Activated CD4-positive, CD25-positive, alpha-beta regulatory T cell treated with anti-CD3 and anti-CD28 coated beads, Interleukin-2, amount 50 U/mL, for 72 hours (primary cell): ENCODE data around the gene PANX2.

Source experiments
- DNase-seq: peaks from one replicate; pipeline ENCODE4 v3.0.0; 2021

Gene PANX2

DNA sequence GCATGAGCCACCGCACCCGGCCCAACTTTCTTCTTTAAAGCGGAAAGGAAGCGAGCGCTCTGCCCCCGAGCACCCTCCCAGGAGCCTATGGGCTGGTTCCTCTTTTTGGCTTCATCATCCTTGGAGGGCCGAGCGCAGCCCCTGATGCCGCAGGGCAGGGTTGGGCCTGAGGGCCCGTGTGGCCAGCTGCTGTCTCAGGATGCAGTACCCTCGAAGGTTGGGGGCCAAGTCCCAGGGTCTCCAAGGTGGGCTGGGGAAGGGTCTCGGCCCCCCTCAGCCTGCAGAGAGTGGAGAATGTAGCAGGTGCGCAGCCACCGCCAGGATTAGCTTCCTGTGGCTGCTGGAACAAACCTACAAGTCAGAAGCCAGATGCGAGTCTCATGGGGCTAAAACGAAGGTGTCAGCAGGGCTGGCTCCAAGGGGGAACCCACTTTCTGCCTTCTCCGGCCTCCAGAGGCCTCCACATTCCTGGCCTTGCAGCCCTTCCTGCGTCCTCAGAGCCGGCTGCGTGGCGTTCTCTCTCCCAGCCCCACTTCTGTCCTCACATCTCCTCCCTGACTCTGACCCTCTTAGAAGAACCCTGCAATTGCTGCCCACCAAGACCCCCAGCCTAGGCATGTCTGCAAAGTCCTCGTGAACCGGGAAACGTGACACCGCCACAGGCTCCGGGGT, 2.9 kb downstream of the PANX2 start:
- DNase-seq = no peak

DNA sequence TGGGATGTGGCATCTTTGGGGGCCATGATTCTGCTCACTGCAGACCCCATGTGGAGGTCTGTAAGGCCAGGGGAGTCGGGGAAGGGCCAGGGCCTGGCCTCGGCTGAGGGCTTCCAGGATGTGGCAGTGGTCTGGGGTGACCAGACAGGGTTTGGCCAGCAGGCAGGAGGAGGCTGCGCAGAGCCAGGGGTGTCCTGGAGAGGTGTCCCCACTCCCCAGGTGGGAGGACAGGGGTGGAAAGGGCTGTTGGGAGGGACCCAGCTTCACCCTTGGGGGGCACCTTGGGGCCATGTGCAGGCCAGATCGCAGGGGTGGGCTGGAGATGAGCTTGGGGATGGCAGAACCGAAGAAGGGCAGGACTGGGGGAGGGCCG, 3.4 kb downstream of the PANX2 start:
- no peak for DNase-seq

DNA sequence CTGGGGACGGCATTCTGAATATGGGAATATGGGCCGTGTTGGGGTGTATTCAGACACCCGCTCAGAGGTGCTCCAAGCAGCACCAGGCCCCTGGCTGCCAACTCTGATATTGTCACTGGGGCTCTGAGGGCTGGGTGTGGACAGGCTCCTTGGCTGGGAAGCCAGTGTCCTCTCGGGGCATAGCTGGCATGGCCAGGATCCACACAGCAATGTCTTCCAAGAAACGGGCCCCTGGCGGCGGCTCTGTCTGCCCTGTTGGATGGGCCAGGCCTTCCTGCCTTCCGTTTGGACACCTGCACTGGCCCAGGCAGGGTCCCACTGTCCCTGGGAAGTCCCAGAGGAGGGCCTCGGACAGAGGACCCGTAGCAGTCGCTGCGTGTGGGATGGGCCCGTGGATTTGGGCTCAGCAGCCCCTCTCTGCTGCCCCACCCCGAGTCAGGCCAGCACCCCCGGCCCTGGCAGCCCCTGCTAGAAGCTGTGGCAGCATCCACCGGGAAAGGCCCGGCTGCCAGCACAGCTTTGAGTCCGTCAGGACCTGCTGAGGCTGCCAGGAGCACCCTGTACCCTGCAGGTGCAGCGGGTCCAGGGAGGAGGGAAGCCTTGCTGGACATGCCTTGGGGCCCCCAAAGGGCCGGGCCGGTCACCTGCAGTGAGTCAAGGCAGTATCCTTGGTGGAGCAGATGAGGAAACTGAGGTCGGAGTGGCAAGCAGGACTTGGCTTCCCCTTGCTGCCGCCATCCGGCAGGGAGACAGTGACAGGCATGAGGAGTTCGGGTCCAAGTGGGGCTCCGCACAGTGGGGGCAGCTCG, 4.1 kb downstream of the PANX2 start:
- no peak for DNase-seq

DNA sequence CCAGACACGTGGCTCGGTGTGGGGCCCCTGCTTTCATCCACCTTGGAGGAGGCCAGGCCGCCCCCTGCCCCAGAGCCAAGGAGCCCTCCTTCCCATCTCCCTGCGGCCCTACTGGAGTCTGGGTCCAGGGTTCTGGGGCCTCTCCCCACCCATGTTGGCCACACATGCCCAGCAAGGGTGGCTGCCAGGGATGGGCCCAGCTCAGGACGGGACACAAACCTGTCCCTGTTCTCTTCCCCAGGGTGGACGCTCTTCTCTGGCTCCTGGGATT, 4.6 kb downstream of the PANX2 start:
- no peak for DNase-seq

DNA sequence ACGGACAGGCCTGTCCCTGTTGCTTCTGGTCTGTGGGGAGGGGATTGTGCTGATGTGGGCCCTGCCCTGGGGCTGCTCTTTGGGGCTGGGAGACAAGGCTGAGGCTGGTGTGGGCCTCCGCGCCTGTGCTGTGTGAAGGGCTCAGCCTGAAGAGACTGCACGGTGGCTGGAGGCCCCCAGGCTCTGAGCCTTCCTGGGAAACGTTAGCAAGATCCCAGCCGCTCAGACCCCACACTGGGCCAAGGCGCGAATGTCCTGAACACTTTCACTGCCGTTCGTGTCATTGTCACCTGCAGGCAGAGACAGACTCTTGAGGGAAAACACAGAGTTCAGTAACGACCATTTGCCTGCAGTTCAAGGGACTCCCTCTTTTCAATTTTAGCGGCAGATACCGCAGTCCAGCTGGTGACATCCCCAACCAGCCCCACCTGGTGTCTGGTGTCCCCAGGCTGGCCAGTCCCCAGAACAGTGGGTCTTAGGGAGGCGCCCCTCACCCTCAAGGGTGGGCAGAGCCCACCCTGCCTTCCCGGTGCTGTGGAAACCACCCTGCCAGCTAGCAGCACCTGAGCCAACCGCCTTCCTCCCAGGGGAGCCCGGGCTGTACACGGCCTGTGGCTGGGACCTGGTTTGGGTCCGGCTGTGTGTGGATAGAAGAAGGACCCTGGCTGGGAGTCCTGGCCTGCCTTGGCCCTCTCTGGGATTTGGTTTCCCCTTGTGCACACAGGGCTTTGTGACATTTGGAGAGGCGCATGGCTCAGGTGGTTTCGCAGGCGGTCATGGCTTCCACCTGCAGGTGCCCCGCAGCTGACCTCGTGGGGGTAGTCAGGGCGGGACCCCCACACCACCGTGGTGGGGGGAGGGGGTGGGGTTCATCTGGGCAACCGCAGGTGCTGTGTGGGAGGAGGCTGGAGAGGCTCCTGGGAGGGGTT, 5.7 kb downstream of the PANX2 start:
- DNase-seq = no peak

DNA sequence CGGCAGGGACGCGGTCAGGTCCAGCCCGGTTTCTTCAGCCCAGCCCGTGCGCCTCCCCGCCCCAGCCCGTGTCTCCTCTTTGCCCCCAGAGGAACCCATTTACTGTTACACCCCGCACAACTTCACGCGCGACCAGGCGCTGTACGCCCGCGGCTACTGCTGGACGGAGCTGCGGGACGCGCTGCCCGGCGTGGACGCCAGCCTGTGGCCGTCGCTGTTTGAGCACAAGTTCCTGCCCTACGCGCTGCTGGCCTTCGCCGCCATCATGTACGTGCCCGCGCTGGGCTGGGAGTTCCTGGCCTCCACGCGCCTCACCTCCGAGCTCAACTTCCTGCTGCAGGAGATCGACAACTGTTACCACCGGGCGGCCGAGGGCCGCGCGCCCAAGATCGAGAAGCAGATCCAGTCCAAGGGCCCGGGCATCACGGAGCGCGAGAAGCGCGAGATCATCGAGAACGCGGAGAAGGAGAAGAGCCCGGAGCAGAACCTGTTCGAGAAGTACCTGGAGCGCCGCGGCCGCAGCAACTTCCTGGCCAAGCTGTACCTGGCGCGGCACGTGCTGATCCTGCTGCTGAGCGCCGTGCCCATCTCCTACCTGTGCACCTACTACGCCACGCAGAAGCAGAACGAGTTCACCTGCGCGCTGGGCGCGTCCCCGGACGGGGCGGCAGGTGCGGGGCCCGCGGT, 6.5 kb downstream of the PANX2 start:
- no peak for DNase-seq

DNA sequence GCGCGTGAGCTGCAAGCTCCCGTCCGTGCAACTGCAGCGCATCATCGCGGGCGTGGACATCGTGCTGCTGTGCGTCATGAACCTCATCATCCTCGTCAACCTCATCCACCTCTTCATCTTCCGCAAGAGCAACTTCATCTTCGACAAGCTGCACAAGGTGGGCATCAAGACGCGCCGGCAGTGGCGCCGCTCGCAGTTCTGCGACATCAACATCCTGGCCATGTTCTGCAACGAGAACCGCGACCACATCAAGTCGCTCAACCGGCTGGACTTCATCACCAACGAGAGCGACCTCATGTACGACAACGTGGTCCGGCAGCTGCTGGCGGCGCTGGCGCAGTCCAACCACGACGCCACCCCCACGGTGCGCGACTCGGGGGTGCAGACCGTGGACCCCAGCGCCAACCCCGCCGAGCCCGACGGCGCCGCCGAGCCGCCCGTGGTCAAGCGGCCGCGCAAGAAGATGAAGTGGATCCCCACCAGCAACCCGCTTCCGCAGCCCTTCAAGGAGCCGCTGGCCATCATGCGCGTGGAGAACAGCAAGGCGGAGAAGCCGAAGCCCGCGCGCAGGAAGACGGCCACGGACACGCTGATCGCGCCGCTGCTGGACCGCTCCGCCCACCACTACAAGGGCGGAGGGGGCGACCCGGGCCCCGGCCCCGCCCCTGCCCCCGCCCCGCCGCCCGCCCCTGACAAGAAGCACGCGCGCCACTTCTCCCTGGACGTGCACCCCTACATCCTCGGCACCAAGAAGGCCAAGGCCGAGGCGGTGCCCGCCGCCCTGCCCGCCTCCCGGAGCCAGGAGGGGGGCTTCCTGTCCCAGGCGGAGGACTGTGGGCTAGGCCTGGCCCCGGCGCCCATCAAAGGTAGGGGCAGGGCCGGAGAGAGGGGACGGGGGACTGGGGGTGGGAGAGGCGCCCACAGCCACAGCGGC, 7.3 kb downstream of the PANX2 start:
- no peak for DNase-seq

DNA sequence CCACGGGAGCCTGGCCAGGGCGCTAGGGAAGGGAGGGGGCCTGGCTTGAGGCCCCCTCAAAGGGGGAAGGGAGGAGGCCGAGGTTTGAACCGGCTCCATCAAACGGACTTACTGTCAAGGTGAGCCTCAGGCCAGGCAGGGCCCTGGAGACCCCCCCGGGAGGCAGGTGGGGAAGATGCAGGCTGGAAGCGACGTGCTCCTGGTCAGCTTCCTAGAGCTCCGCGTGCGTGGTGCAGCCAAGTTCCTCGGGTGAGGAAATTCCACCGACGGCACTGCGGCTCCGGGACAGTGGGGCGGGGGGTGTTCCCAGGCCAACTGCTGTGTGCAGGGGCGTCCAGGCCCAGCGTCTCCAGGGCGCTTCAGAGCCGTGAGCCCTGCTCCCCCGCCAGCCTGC, 7.9 kb downstream of the PANX2 start:
- no peak for DNase-seq

DNA sequence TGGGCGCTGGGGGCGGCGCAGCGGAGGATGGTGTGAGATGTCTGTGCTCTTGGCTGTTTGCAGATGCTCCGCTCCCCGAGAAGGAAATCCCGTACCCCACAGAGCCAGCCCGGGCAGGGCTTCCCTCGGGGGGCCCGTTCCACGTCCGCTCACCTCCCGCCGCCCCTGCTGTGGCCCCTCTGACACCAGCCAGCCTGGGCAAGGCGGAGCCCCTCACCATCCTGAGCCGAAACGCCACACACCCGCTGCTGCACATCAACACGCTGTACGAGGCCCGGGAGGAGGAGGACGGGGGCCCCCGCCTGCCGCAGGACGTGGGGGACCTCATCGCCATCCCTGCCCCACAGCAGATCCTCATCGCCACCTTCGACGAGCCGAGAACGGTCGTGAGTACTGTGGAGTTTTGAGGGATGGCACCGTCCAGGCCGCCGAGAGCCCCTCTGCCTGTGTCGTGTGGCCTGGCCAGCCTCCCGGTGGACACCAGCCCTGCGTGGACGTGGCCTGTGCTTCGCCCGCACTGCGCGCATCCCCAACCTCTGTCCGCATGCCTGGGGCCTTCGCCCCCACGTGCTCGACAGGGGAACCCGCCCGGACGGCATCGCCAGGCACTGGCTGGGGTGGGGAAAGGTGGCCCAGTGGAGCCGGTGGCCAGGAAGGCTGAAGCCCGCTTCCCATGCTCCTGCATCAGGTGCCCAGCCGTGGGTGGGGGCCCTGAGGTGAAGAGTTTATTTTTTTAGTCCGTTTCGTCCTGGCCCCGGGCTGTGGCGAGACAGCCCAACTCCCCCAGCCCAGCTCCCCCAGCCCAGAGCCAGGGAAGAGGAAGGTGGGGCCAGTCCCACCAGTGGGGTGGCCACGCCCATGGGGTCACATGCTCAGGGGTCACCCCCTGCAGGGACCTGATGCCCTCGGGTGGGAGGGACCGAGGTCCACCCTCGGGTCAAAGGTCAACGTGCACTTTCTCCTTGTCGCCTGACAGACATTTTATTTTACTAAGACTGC, 8.6 kb downstream of the PANX2 start:
- no peak for DNase-seq

DNA sequence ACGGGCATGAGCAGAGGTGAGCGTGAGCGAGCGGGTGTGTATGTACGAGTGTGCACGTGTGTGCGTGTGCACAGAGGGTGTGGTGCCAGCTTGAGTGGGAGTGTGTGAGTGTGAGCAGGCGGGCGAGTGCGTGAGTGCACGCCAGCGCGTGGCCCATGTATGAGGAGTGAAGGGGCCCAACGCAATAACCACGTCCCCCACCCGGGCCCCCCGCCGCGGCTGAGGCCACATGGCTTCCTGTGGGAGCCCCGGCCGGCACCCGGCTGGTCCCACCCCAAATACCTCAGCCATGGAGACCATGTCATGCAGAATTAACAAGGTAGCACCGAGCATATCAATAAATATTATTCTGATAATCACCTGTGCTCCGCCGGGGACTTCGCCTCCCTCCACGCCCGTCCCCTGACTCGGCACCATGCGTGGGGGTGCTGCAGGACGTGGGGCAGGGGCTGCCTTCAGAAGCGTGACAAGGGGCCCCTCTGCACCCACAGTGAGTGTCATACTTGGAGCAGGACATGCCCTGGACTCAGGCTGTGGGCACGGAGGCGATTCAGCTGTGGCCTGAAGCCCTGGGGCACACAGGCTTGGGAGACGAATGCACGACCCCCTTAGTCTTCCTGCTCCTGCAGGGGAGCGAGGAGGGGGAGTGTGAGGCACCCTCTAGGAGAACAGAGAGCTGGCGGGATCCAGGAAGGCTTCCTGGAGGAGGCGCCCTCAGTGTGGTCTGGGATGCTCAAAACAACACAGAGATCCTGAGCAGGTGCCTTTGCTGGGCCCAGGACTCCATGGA, 9.6 kb downstream of the PANX2 start:
- DNase-seq = no peak

DNA sequence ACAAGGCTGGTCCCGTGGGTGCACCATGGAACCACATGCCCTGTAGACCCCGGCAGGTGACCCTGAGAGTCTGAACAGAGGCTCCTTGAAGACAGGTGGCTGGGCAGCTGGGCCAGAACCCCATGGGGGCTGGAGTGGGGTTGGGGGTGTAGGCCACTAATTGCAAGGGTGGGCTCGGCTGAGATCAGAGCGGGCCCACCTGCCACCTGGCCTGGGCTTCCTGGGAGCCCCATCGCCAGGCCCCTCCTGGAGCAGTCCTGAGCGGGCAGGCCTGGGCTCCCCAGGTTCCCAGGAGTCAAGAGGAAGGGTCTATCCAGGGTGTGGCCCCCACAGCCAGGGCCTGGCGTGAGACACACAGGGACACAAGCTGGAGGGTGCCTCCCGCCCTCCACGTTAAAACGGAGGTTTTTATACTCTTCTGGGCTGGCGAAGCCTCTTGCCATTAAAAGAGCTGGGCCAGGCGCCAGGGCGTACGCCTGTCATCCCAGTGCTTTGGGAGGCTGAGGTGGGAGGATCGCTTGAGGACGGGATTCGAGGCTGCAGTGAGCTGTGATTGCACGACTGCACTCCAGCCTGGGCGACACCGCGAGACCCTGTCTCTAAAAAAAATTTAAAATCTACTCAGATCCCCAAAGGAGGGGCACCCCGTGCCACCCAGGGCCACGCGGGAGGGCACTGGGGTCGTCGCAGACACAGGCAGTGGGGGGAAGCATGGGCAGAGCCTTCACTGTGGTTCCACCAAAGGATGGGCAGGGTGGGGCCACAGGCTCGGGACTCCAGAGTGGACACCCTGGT, 10.4 kb downstream of the PANX2 start:
- no peak for DNase-seq

DNA sequence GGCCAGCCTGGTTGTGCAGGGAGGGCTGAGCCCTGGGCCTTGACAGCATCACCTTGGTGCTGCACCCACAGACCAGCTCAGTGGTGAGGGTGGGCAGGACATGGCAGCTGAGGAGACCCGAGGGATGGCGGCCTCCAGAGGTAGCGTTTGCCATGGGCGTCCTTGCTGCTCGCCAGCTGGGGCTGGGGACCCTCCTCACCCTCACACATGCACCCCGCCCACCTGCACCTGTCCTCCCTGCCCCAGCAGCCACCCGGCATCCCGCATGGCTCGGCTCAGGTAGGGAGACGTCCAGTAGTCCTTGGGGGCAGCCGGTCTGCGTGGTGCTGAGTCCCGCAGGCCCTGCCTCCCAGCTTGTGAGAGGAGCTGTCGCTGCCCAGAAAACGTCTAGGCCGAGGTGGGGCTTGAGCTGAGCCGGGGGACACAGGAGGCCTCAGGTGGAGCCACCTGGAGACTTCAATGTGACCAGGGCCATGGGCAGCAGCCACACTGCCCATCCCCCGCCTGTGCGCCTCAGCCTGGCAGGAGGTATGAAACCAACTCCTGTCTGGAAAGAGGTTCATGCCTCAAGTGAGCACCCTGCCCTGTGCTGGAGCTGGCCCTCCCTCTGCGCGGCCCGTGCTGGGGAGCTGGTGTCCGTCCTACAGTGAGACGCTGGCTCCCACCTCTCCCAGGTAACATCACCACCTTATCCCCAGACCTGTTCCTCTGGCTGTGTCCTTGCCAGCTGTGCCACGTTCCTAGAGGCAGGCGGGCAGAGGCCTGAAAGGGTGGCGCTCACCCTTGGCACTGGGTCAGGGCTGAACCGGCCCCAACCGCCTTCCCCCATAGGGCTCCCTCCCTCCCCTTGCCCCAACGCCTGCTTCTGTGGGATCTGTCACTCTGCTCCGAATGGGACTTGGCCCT, 11.9 kb downstream of the PANX2 start:
- DNase-seq = no peak

DNA sequence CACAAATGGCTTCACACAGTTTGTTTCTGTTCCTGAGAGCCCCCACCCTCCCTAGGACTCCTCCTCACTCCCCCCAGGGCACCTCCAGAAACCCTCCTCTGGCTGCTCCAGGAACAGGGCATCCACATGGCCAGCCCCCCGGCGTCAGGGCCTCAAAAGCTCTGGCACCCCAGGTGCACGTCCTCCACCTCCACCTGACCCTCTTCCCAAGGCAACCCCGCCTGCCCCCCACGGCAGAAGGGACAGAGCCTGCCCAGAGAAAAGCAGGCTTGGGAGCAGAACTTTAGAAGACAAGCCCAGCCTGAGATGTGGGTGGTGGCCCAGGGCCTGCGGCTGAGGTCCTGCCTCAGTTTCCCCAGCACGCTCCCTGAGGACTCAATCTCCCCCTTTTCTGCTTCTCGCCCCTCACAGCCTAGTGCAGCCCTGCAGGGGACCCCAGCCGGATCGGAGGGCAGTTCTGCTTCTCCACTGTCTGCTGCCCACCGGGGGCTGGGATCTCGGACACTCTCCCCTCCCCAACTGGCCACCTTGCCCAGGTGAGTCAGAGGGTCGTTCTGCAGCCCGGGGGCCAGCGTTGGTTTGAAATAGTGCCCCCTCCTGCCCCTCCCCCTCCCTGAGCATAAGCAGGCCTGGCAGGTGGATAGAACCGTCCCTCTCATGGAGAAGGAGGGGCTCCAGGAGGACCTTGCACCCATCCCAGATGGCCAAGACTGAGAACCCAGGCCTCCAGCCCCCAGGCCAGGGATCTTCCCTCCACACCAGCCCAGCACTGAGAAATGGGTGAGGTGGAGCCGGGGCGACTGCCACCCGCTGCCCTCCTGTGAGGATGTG, 12.8 kb downstream of the PANX2 start:
- DNase-seq = no peak

DNA sequence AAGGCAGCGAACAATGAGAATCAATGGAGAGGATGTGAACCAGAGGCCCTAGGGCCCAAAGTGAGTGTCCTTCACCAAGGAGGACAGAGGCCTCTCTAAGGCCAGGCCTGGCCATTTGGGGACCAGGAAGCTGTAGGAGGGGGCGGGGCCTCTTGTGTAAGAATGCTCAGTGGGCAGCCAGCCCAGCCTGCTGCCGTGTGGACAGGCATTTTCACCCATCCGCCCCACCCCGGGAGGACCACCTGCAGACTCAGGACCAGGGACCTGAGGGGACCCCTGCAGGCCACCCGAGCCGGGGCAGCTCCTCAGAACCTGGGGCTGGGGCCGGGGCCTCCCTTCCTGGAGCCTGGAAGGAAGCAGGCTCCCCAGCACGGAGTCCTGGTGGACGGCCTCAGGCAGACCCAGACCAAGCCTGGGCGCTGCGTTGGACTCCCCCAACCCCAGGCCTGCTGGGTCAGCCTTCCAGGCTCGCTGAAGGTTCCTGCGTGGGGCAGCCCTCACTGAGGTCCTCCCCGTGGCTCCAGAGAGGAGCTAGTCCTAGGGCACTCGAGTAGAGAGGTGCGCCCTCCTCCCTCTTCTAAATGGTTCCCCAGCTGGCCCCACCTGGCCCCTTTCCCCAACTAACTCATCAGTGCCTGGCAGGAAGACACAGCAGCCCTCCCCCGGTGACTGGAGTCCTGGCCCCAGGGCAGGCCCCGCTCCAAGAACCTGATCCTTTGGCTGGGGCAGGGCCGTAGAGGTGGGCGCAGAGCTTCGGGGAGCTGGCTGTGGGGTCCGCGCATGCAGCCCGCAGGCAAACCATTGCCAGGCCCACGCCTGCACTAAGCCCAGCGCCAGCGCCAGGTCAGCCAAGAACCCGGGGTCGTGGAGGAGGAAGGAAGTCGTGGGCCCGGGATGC, 13.7 kb downstream of the PANX2 start:
- no peak for DNase-seq

DNA sequence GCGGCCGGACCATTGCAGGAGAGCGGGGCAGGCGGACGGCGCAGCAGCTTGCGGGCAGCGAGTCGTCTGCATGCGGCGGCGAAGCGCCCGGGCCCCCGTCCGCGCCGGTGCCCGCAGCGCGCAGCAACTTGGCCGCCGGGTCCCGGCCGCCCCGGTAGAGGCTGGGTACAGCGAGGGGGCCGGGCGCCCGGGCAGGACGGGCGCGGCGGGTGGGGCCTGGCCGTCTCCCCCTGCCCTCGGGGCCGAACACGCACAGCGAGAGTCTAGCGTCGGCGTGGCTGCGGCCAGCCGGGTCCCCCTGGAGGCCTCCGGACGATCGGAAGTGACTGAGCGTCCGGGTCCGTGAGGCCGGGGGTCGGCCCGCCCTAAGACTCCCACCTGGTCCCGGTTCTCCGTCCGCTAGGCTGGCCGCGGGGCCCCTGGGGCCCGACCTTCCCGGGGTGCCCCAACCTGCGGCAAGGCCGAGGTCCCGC, 14.4 kb downstream of the PANX2 start:
- DNase-seq = no peak
